Ovary (tissue), 3 donors: ENCODE data around the gene TRAM2.

Source experiments
- EP300 ChIP-seq: sonication (generic); formaldehyde crosslinking; IDR thresholded peaks from one replicate; pipeline ENCODE4 v1.6.1; 2017; ENCODE audit warnings: antibody characterized with exemption
- POLR2A ChIP-seq: fragments of 450-650 bp; IDR thresholded peaks from one replicate; pipeline ENCODE4 v1.6.1; 2017; ENCODE audit warnings: antibody characterized with exemption, mild to moderate bottlenecking, moderate library complexity
- TF ChIP-seq, protein P1 (sequence below), 3 donors: fragments of 450-650 bp in 2 of 3; fragments of 200-600 bp in 1 of 3; IDR thresholded peaks; one replicate each; pipeline versions ENCODE4 v1.5.1 to v1.8.0; 2016 to 2022; ENCODE audit warnings: antibody characterized with exemption in 3 of 3, mild to moderate bottlenecking in 1 of 3
- donor health status: DM: no; HTN: no; CAD: no.

DNA sequence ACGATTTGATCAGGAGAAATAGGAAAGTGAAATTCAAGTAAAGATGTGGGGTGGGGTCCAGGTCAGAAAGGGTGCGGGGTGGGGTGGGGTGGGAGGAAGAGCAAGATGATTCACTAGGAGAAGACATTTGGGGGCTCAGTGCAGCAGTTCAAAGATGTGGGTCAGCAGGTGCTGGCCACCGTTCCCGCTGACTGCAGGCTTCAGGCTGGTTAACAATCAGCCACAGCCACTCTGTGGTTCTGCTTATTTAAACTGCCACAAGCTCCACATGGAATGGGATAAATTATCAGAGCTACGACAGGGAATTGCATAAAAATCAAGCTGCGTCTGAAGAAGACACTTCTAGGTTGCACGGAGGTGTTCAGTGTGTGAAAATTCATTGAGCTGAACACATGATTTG is 49.4 kb downstream of the TRAM2 start:
- TF ChIP-seq POLR2A = no peak
- TF ChIP-seq, protein P1, sequence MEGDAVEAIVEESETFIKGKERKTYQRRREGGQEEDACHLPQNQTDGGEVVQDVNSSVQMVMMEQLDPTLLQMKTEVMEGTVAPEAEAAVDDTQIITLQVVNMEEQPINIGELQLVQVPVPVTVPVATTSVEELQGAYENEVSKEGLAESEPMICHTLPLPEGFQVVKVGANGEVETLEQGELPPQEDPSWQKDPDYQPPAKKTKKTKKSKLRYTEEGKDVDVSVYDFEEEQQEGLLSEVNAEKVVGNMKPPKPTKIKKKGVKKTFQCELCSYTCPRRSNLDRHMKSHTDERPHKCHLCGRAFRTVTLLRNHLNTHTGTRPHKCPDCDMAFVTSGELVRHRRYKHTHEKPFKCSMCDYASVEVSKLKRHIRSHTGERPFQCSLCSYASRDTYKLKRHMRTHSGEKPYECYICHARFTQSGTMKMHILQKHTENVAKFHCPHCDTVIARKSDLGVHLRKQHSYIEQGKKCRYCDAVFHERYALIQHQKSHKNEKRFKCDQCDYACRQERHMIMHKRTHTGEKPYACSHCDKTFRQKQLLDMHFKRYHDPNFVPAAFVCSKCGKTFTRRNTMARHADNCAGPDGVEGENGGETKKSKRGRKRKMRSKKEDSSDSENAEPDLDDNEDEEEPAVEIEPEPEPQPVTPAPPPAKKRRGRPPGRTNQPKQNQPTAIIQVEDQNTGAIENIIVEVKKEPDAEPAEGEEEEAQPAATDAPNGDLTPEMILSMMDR (IDR thresholded peaks at IDR 0.05) = no peak
- TF ChIP-seq EP300 = no peak
